GM21717 (cell line): ENCODE results near the gene TERB1.
A peak's percentile ranks its signal among the peaks of the same experiment; 100 is the strongest.

ENCODE experiments used
- ATAC-seq: cut with Tn5 transposase; IDR thresholded peaks from one replicate; pipeline ENCODE4 v1.9.1; 2021; ENCODE audit warnings: mild to moderate bottlenecking, moderate library complexity; ENCODE audit not compliant: unreplicated experiment

The TERB1 gene

DNA sequence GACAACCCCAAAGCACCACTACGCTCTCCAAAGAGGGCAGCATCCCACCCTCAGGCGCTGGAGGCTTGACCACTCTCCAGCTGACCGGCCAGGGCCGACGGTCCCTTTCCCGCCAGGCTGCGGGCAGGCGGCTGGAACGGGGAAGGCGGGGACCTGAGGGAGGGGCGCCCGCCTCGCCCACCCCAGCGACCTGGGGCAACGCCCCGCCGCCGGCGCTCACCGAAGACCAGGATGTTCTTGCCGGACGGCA, 50.4 kb downstream of the TERB1 start:
- ATAC-seq: peak; percentile 20

DNA sequence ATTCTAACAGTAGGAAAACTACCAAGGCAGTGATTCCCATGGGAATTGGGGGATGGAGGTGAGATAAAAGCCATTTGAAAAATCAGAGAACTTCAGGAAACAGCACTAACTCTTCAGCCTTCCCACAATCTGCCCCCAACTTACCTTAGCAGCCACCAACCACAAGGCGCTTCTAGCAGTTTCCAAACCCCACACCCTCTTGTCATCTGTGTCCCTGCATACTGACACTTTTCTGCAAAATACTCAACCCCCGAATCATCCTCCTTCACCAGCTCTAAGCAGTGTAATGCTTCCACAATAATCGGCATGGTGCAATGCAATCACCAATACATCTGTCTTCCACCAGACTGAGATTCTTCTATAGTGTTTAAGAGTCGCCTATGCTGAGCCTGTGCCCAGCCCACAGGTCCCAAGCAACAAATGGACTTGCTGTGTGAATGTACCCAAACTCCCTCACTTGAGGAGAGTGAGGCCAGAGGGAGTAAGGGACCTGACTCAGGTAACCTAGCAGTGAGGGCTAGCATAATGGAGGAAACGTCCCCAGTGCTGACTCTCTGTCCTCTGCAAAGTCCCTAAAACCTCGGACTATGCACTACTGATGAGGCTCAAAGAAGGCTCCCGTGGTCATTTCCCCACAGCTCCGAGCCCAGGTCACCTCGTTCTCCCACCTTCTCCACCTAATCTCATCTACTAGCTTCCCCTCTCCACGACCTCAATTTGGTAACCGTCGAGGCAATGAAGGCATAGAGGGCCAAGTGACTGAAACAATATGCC, 50.9 kb downstream of the TERB1 start:
- ATAC-seq: no peak

DNA sequence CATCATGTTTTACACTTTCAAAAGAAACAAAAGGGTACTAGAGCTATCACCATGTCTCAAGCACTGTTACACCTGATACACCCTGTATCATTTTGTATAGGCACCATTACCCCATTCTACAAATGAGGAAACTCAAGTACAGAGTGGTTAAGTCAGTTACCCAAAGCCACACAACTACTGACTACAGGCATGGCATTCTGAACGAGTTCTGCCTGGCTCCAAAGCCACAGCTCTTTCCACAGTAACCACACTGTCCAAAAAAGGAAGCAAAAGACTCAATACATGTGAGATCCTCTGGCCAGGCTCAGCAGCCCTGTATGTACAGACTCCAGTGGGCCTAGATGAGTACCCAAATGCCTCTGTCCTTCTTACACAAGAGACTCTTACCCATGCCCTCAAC, 54.7 kb downstream of the TERB1 start:
- no peak for ATAC-seq

DNA sequence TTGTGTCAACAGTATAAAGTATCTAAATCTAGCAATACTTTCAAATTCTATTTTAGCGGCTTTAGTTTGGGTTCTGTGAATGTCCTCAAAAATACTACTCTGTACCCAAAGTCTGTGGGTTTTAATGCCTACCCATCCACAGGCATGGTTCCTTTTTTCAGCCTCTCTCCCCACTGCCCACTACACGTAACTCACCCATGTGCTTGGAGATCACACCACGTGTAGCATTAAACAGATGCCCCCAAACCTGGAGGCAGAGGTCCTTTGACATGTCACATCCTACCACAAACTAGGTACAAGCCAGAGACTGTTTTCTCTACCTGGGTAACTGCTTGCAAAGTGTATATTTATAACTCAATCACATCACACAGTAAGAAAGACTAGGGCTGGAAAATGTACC, 55.3 kb downstream of the TERB1 start:
- ATAC-seq: no peak

DNA sequence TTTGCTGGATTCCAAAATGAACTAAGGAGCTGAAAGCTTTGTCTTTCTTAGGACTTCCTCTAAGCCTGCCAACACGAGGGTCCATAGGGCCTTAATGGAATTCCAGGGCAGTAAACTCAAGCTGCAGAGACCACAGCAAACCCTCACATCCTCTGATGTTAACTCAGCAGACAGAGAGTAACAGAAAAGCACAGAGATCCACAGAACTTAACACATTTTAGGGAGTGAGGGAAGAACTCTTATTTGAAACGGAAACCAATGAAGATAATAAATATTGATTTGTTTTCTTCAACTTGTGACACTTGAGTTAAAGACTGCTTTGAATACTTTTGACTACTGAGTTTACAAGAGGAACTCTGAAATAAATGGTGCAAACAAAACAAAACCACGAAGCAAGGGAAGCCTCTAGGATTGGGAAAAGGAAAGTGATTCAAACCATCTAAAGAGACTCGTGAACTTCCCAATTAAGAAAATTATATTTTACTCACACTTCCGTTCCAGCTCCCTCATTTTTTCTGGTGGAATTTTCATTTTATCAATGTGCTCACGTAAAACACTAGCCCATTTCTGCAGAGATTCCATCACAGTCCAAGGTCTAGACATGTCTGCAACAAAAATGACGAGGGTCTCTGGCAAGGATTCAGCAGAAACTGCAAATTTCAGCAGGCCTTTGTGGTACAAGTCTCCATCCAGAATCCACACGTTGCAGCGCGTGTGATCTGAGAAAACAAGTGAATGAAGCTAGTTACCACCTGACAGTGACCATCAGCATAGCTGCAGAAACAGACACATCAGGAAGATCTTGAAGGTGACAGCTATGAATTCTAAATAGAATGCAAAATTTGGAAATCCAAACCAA, 59.2 kb downstream of the TERB1 start:
- ATAC-seq: no peak

DNA sequence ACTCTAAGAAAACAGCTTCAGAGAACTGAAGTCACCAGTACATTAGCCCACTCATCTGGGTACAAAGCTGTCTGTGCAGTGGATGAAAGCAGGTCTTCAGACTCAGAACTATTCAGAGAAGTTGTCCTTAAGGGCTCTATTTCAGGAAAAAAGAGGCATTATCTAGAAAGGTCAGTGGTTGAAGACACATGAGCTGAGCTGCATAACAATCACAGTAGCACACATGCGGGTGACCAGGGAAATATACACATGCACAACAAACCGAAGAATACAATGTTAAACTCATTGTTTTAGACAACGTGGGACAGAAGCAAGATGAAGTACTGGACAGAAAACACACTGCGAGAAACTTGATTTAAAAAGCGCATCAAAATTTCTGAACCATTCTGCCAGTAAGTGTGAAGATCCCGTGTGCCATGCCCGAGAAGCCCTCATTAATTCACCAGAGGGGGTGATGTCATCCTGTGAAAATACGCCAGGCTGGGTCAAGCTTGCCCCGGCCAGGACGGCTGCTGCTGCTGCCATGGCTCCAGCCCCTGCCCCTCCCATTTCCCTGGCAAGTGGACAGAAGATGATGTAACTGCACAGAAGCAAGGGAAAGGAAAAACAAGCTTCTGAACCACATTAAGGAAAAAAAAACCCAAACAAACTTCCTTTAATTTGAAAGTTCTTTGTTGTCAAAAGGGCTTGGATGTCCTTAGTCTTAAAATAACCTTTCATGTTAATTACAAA, 60.0 kb downstream of the TERB1 start:
- ATAC-seq: no peak

DNA sequence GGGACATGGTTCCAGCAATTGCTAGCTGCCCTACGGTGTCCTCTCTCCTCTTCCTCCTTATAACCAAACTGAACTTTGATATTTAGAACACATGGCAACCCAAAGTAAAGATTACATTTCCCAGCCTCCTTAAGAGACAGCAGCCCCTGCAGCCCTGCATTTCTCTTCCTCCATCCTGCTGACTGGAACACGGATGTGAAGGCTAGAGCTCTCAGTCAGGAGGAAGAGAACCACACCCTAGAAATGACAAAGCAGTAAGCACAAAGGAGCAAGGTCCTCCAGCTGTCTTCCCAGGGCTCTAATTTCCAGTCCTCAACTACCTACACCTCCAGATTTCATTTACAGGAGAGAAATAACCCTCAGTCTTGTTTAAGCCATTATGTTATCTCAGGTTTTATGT, 60.9 kb downstream of the TERB1 start:
- ATAC-seq: no peak

DNA sequence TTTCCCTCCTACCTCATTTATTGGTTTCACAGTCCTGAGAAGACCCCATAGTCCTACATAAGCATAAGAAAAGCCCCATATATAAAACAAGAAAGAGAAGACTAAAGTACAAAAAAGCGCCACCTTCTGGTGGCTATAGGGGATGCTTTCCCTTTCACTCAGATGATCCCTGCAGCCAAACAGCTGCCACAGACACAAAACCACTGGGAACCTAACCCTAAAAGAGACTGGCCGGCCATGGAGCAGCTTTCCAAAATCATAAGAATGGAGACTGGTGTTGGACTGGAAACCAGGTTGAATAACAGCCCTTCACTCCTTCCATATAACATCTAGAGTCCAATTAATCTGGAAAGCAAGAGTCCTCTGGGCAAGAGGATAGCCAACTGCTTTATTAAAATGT, 61.4 kb downstream of the TERB1 start:
- ATAC-seq: no peak

DNA sequence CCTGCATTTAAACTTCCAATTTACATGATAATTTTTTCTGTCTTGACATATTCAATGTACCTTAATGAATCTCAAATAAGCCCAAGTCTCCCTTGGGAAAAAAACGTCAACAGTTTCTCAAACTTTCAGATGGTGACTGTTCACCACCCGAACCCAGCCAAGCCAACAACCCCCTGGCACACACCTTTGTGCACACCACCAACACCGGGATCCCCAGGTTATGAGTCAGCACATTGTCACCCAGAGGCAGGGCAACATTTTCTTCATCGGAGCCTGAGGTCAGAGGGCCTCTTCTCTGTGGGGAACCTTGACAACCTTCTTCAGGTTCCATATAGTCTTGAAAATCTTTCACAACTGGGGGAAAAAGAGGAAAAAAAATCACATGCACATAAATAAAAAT, 65.5 kb downstream of the TERB1 start:
- ATAC-seq: no peak

DNA sequence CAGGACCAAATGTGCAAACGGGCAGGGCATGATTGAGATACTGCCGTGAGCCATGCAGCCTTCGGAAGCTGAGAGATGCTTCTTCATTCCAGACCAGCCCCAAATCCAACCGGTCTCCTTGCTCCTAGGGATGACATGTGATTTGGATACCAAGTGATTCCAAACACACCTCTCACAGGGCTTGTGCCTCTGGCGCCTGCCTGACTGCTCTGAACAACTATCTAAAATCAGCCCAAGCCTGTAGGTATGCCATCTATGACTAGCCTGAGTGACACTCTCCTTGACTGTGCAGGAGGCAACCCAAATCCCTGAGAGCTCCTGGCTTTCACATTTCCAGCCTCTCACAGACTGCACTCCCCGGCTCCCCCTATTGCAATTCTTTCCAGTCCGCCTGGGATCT, 70.3 kb downstream of the TERB1 start:
- no peak for ATAC-seq

DNA sequence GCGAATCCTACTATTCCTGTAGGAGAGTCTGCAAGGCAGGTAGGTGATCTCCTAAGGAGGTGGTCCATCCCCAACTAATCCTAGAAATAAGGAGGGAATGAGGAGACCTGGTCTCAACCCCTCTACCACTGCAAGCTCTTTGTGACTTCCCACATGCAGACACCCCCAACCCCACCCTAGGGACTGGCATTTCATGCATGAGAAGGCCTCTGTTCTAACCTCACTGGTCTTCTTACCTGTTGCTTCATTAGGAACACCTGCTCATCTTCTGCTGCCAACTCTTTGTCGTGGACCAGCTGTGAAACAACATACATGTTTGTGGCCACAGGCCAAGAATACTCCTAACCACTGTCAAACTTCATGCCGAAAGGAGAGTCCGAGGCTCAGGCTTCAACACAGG, 72.6 kb downstream of the TERB1 start:
- no peak for ATAC-seq

DNA sequence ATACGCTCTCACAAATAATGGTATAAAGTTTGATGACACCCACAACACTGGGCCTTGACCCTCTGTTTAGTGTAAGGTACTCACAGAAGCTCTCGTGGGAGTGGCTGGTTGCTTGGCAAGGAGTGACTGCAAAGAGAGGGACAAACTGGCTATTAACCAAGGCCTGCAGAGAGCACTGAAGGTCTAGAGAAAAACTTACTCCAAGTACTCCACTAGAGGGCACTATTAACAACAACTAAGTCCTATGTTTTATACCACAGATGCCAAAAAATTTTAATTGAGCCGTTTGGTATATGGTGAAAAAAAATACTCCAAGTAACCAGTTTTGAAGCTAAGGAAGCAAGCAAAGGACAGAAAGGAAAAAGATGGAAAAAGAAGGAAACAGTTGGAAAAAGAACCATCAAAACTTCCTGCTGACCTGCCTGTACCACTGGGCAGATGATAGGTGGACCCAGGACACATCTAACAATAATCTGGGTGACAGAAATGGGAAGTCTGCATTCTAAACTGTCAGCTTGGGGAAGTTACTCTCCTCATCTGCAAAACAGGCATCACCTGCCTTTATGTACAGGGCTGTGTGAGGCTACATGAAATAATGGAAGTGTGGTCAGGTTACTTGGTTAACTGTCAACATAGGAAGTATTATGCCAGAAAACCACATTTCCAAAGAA, 73.1 kb downstream of the TERB1 start:
- ATAC-seq: no peak

DNA sequence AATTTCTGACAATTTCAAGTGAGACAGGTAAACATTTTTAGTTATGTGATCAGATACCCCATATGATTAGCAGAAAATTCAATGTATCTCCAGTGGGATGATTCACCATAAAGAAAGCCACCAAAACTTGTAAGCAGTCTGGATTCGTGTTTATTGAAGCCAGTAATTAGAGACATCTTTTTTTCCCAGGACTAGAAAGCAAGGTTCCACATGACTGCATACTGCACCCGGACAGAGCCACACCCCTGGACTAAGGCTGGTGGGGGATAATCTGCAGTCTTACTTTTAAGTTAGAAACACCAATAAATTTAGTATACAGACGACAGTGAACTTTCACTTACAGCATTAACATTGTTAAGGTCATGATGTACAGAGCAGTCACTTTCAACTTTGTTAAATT, 80.6 kb downstream of the TERB1 start:
- ATAC-seq: no peak

DNA sequence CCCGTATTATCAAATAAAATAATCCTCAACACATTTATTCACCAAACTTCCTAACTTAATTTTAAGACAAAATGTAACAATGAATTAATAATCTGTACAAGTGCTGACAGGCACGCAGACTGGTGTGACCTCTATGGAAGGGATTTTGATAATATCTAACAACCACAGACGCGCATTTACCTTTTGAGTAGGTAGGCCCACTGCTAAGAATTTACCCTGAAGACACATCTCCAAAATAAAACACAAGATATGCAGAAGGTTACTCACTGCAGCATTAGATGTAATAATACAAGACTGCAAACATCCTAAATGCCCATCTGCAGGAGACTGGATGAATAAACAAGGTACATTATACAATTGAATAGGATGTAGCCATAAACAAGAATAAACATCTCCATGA, 82.1 kb downstream of the TERB1 start:
- ATAC-seq: no peak

DNA sequence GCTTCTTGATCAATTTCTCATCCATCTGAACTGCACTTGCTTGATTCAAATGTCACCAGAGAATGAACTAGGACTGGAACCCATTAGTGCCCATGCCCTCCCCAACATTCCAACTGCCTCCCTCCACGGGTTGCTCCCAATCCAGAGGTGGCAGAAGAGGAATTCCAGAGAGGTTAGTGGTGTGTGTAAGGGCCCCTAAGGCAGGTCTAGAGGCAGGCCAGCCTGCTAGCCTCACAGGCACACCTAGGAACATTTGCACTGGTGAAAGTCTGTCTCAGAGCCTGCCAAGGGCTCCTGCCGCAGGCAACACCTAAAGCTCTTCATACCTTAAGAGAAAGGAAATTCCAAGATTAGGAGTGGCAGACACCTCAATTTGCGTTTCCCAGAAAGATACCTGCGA, 83.6 kb downstream of the TERB1 start:
- ATAC-seq: no peak

DNA sequence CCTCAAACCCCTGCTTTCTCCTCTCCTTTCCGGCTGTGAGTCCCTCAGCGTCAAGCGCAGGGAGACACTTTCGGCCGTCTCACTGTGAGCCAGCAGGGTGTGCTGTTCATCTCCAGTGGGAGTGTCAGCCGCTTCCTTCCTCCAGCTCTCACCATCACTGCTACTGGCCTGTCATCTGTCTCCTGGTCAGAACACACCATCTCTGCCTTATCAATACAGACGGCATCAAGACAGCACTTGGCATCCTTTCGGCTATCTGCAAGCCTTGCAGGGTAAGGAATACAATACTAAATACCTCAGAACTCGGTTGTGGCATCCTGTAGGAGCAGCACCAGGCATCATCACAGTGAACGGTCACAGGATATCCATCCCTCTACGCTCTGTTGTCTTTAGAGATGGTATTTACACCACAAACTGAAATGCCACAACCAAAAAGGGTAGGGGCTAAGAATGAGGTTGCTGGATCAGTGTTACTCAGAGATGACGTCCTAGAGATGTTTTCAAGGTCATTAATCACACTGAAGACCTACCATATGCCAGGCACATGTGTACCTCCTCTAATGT, 84.2 kb downstream of the TERB1 start:
- no peak for ATAC-seq

DNA sequence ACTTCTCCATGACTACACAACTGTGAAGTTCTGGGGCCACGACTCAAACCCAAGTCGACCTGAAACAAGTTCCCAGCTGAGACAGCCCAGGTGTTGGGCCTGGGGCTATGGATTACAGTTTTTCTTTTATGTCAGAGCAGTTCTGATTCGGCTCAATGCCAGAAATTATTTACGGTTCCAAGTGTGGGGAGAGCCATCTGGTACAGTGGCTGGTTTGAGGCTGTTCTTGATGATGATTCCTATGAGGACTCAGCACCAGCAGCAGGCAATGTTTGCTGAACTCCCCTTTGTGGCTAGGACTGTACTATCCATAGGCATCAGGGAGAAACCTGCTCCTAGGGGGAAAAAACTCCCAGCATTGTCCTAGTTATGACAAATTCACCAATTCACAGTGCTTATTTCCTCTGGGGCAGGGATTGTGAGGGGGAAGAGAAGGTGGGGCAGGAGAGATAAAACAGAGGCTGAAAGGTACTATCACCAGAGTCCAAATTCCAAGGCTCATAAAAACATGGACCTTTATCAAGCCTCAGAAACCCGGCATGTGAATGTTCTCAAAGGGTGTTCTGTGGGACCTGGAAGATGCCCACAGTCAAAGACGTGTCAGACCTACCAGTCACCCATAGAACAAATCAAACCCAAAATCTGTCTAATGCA, 86.6 kb downstream of the TERB1 start:
- ATAC-seq: no peak

DNA sequence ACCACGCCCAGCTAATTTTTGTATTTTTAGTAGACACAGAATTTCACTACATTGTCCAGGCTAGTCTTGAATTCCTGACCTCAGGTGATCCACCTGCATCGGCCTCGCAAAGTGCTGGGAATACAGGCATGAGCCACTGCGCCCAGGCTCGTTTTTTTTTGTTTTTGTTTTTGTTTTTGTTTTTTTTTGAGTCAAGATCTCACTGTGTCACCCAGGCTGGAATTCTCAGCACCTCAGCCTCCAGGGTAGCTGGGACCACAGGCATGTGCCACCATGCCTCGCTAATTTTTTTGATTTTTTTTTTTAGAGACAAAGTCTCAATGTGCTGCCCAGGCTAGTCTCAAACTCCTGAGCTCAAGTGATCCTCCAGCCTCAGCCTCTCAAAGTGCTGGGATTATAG, 87.3 kb downstream of the TERB1 start:
- no peak for ATAC-seq

DNA sequence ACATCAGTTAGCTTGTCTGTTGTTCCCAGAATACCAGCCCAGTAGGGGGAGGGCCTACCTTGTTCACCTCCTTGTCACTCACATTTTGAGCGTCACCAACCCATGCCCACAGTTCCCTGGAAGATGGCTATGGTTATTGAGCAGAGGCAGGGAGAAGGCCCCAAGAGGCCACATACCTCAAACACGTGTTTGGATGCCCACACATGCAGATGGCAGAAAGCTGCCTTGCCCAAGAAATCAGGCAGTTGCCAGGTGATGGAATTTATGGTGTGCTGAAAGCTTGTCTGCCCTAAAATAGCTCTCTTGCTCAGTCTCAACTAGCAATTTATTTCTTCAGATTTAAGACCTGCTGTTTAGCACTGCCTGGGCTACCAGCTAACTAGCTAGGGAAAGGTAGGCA, 88.3 kb downstream of the TERB1 start:
- ATAC-seq: no peak

DNA sequence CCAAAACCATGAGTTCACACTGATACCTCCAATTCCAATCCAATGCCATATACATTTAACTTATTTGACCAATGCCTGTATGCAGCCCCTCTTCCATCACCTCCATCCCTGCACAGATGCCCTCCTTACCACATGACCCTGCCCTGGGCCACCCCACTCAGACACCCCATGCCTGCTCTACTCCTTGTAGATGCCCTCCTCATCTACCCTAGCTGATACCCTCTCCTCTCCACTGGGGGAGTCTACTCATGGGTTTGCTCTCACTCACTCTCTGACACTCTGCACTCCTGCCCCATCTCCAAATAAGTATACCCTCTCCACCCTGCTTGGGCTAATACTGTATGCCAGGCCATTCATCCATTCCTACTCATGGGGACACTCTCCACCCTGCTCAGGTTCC, 88.9 kb downstream of the TERB1 start:
- no peak for ATAC-seq

DNA sequence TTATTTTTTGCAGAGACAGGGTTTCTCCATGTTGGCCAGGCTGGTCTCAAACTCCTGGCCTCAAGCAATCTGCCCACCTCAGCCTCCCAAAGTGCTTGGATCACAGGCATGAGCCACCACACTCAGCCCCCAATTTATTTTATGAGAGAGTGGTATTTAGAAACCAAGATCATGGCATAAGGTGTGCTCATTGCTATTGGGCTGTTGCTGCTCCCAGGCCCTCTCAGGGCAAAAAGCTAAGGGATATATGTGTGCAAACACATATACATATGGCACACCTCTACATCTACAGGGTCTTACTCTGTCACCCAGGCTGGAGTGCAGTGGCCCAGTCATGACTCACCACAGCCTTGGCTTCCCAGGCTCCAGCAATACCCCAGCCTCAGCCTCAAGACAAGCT, 89.8 kb downstream of the TERB1 start:
- no peak for ATAC-seq
